Adrenal gland (tissue), 5 donors: ENCODE results near the gene NLRP6.

Experiments used
- POLR2A ChIP-seq, 2 donors: fragments of 450-650 bp; IDR thresholded peaks; one replicate each; pipeline ENCODE4 v1.6.1; 2017; ENCODE audit warnings: antibody characterized with exemption in 2 of 2, mild to moderate bottlenecking in 2 of 2, moderate library complexity in 1 of 2
- TF ChIP-seq, protein P1 (sequence below), 6 experiments: fragments of 450-650 bp in 4 of 6; fragments of 200-600 bp in 2 of 6; sonication (generic) in 1 of 6; IDR thresholded peaks; 1 replicate in 5 of 6; 2 replicates in 1 of 6; pipeline versions ENCODE4 v1.5.1 to v1.8.0; 2016 to 2021; ENCODE audit warnings: antibody characterized with exemption in 6 of 6, mild to moderate bottlenecking in 2 of 6, moderate library complexity in 1 of 6
- donor health status: DM: no; HTN: no; CAD: no.

DNA sequence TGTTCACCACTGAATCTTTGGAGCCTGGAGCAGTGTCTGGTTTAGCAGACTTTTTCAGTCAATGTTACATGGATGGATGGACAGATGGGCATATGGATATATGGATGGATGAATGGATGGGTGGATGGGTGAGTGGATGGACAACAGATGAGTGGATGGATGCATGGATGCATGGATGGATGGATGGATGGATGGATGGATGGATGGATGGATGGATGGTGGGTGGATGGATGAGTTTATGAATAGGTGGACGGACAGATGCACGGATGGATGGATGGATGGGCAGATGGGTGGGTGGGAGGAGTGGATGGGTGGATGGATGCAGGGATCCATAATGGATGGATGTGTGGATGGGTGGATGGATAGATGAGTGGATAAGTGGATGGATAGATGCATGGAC, 22.4 kb upstream of the NLRP6 start:
- TF ChIP-seq, protein P1, sequence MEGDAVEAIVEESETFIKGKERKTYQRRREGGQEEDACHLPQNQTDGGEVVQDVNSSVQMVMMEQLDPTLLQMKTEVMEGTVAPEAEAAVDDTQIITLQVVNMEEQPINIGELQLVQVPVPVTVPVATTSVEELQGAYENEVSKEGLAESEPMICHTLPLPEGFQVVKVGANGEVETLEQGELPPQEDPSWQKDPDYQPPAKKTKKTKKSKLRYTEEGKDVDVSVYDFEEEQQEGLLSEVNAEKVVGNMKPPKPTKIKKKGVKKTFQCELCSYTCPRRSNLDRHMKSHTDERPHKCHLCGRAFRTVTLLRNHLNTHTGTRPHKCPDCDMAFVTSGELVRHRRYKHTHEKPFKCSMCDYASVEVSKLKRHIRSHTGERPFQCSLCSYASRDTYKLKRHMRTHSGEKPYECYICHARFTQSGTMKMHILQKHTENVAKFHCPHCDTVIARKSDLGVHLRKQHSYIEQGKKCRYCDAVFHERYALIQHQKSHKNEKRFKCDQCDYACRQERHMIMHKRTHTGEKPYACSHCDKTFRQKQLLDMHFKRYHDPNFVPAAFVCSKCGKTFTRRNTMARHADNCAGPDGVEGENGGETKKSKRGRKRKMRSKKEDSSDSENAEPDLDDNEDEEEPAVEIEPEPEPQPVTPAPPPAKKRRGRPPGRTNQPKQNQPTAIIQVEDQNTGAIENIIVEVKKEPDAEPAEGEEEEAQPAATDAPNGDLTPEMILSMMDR (IDR thresholded peaks at IDR 0.05) = no peak
- no peak for TF ChIP-seq POLR2A (IDR thresholded peaks at IDR 0.05)
